SK-N-SH (cell line): Measurements from ENCODE around the gene CDC6. TPM values are rescaled to one million over a fixed set of nuclear protein-coding genes. Genes with fewer than 3 reads are reported as not detected.

ENCODE experiments used
- CTCF ChIA-PET: fragments of 300-600, 350-600 bp; formaldehyde crosslinking; extraction: SDS; loops from one replicate; lab custom pipeline; 2021; lab: Yijun Ruan, JAX
- POLR2A ChIA-PET: fragments of 350-600 bp; sonication (Branson Sonifier 250); formaldehyde crosslinking; extraction: SDS; loops from one replicate; lab custom pipeline; 2020; ENCODE audit warnings: antibody characterized with exemption, inconsistent platforms; lab: Yijun Ruan, JAX
- DNase-seq: peaks from one replicate; pipeline ENCODE4 v3.0.0; 2012
- H2AFZ ChIP-seq: fragments of 200-600 bp; sonication (generic); 2 replicates; pipeline ENCODE4 v1.8.1; 2016; ENCODE audit warnings: antibody characterized with exemption, mild to moderate bottlenecking, low read depth
- H3F3A ChIP-seq: fragments of 200-600 bp; sonication (generic); replicated peaks from 2 replicates; pipeline ENCODE3; 2016; ENCODE audit warnings: antibody characterized with exemption, mild to moderate bottlenecking; ENCODE audit not compliant: insufficient read depth
- H3K27ac ChIP-seq, 2 experiments: fragments of 200-500 bp in 1 of 2; fragments of 200-600 bp in 1 of 2; sonication (Bioruptor generic) in 1 of 2; sonication (generic), shearing (Covaris generic) in 1 of 2; 2 replicates each; pipeline versions ENCODE4 v1.5.1 to v1.6.1; 2014 to 2016; ENCODE audit warnings: low read depth in 2 of 2, inconsistent platforms in 1 of 2, low read length in 1 of 2, mild to moderate bottlenecking in 1 of 2, mixed read lengths in 1 of 2
- H3K27me3 ChIP-seq: fragments of 200-600 bp; sonication (generic), shearing (Covaris generic); 2 replicates; pipeline ENCODE4 v1.6.1; 2016; ENCODE audit warnings: mixed run types; ENCODE audit not compliant: insufficient read depth
- H3K36me3 ChIP-seq, 2 experiments: fragments of 200-500 bp in 1 of 2; fragments of 200-600 bp in 1 of 2; sonication (Bioruptor generic) in 1 of 2; sonication (generic) in 1 of 2; replicated peaks in 1 of 2; 2 replicates each; pipeline versions ENCODE3 to v1.5.1; 2014 to 2016; ENCODE audit warnings: low read length in 1 of 2, mild to moderate bottlenecking in 1 of 2; ENCODE audit not compliant: insufficient read depth in 2 of 2, control insufficient read depth in 1 of 2
- H3K4me1 ChIP-seq, 2 experiments: fragments of 200-500 bp in 1 of 2; fragments of 200-600 bp in 1 of 2; sonication (Bioruptor generic) in 1 of 2; sonication (generic), shearing (Covaris generic) in 1 of 2; 2 replicates each; pipeline versions ENCODE4 v1.5.1 to v1.6.1; 2014 to 2016; ENCODE audit warnings: low read depth in 1 of 2, low read length in 1 of 2, mixed run types in 1 of 2; ENCODE audit not compliant: insufficient read depth in 2 of 2, control insufficient read depth in 1 of 2
- H3K4me2 ChIP-seq: fragments of 200-600 bp; sonication (generic), shearing (Covaris generic); 2 replicates; pipeline ENCODE4 v1.6.1; 2017; ENCODE audit warnings: mixed run types
- H3K4me3 ChIP-seq, 2 experiments: fragments of 200-500 bp in 1 of 2; fragments of 200-600 bp in 1 of 2; sonication (Bioruptor generic) in 1 of 2; sonication (generic), shearing (Covaris generic) in 1 of 2; 2 replicates each; pipeline versions ENCODE4 v1.5.1 to v1.8.1; 2014 to 2016; ENCODE audit warnings: low read depth in 2 of 2, inconsistent platforms in 1 of 2, low read length in 1 of 2, mild to moderate bottlenecking in 1 of 2, mixed read lengths in 1 of 2, moderate library complexity in 1 of 2
- H3K79me2 ChIP-seq: fragments of 200-600 bp; sonication (generic); 2 replicates; pipeline ENCODE4 v1.8.1; 2017; ENCODE audit warnings: mild to moderate bottlenecking; ENCODE audit not compliant: insufficient read depth
- H3K9ac ChIP-seq: fragments of 200-600 bp; sonication (generic); 2 replicates; pipeline ENCODE4 v1.6.1; 2017; ENCODE audit warnings: mixed run types
- H3K9me2 ChIP-seq: fragments of 200-600 bp; sonication (generic); 2 replicates; pipeline ENCODE4 v1.6.1; 2017; ENCODE audit warnings: mixed run types
- H3K9me3 ChIP-seq: fragments of 200-600 bp; sonication (generic); 2 replicates; pipeline ENCODE4 v1.6.1; 2017; ENCODE audit warnings: mixed run types, mild to moderate bottlenecking, moderate library complexity
- H4K20me1 ChIP-seq: fragments of 200-600 bp; sonication (generic); 2 replicates; pipeline ENCODE4 v1.6.1; 2017; ENCODE audit warnings: mild to moderate bottlenecking, mixed run types; ENCODE audit not compliant: insufficient read depth
- CHD2 ChIP-seq: fragments of 150-350 bp; IDR thresholded peaks from 2 replicates; pipeline ENCODE4 v1.6.1; 2018; ENCODE audit warnings: low read length; ENCODE audit not compliant: partially characterized antibody
- ELF1 ChIP-seq: IDR thresholded peaks from 2 replicates; pipeline ENCODE4 v1.4.0; 2012
- EP300 ChIP-seq, 2 experiments: IDR thresholded peaks; 2 replicates each; pipeline versions ENCODE4 v1.4.0 to v1.6.1; 2012; ENCODE audit warnings: borderline replicate concordance in 1 of 2, low read depth in 1 of 2, low read length in 1 of 2
- EZH2phosphoT487 ChIP-seq: fragments of 200-600 bp; sonication (generic); IDR thresholded peaks from 2 replicates; pipeline ENCODE4 v1.6.1; 2017; ENCODE audit warnings: low read depth, mixed run types, mild to moderate bottlenecking, antibody characterized with exemption, moderate library complexity, borderline replicate concordance
- FOSL2 ChIP-seq: IDR thresholded peaks from 2 replicates; pipeline ENCODE4 v1.4.0; 2012; ENCODE audit warnings: low read depth, mild to moderate bottlenecking, moderate library complexity, borderline replicate concordance
- FOXJ3 ChIP-seq: sonication (generic); formaldehyde crosslinking; IDR thresholded peaks from 2 replicates; pipeline ENCODE4 v1.5.1; 2020; ENCODE audit warnings: mild to moderate bottlenecking, missing genetic modification reagents
- GATA2 ChIP-seq: sonication (generic); formaldehyde crosslinking; IDR thresholded peaks from 2 replicates; pipeline ENCODE4 v1.5.0; 2020; ENCODE audit warnings: mild to moderate bottlenecking, missing genetic modification reagents
- JUND ChIP-seq: IDR thresholded peaks from 2 replicates; pipeline ENCODE4 v1.4.0; 2012
- MAX ChIP-seq: IDR thresholded peaks from 2 replicates; pipeline ENCODE4 v1.4.0; 2012; ENCODE audit warnings: low read depth
- MEF2A ChIP-seq: IDR thresholded peaks from 2 replicates; pipeline ENCODE4 v1.4.0; 2012; ENCODE audit warnings: low read depth, borderline replicate concordance
- NRF1 ChIP-seq: IDR thresholded peaks from 2 replicates; pipeline ENCODE4 v1.6.1; 2012; ENCODE audit warnings: low read depth, mild to moderate bottlenecking, low read length
- PBX3 ChIP-seq: IDR thresholded peaks from 2 replicates; pipeline ENCODE4; 2012
- RCOR1 ChIP-seq: fragments of 150-350 bp; IDR thresholded peaks from 2 replicates; pipeline ENCODE4 v1.6.1; 2017; ENCODE audit warnings: antibody characterized with exemption, low read length
- REST ChIP-seq: IDR thresholded peaks from 2 replicates; pipeline ENCODE4 v1.6.1; 2012; ENCODE audit warnings: mild to moderate bottlenecking, low read depth, low read length, moderate library complexity
- RXRA ChIP-seq: IDR thresholded peaks from 2 replicates; pipeline ENCODE4 v1.4.0; 2012; ENCODE audit warnings: low read depth, mild to moderate bottlenecking, borderline replicate concordance
- SIN3A ChIP-seq: IDR thresholded peaks from 2 replicates; pipeline ENCODE4 v1.6.1; 2012; ENCODE audit warnings: low read depth, mild to moderate bottlenecking, low read length, moderate library complexity, borderline replicate concordance
- SMC3 ChIP-seq: IDR thresholded peaks from 2 replicates; pipeline ENCODE4 v1.6.1; 2012; ENCODE audit warnings: low read depth, low read length, improper control_type of control experiment
- TAF1 ChIP-seq: IDR thresholded peaks from 2 replicates; pipeline ENCODE4 v1.6.1; 2012; ENCODE audit warnings: low read depth, mild to moderate bottlenecking, low read length, moderate library complexity, borderline replicate concordance
- TEAD4 ChIP-seq: IDR thresholded peaks from 2 replicates; pipeline ENCODE4 v1.4.0; 2012; ENCODE audit warnings: mild to moderate bottlenecking, borderline replicate concordance; ENCODE audit not compliant: insufficient read depth
- USF2 ChIP-seq: fragments of 150-350 bp; IDR thresholded peaks from 2 replicates; pipeline ENCODE4 v1.6.1; 2017; ENCODE audit warnings: antibody characterized with exemption, low read length, low read depth, borderline replicate concordance
- YY1 ChIP-seq: IDR thresholded peaks from 2 replicates; pipeline ENCODE4 v1.4.0; 2012; ENCODE audit warnings: low read depth, mild to moderate bottlenecking
- WGBS: methylation state at CpG from one replicate; pipeline ENCODE4 v1.1.6; 2017; ENCODE audit warnings: low lambda C conversion rate; 5-methylcytosine and 5-hydroxymethylcytosine counted together
- polyA plus RNA-seq, 3 experiments: library from polyadenylated mRNA; depleted of rRNA; stranded (reverse); fragments of >200 nt; gene quantifications; 2 replicates each; pipeline ENCODE4 v1.2.3, GENCODE V29; 2012
- TF ChIP-seq, protein P1 (sequence below): IDR thresholded peaks from 2 replicates; pipeline ENCODE4 v1.4.0; 2012; ENCODE audit warnings: low read depth, borderline replicate concordance
- TF ChIP-seq, protein P2 (sequence below): IDR thresholded peaks from 2 replicates; pipeline ENCODE4 v1.4.0; 2012; ENCODE audit warnings: low read depth, borderline replicate concordance

Gene CDC6
- polyA plus RNA-seq, 1 of the 3 experiments (the other 2 are of a cell fraction), result 12.7 TPM

GRCh38 chr17:40310882-40311391 is 23.3 kb downstream of the CDC6 start:
- H3K4me3 ChIP-seq, result peak overlapping the region; percentile 65 to 69
- peak overlapping the region; percentile 58; the same call in 1 of the 2 replicates for H3K9ac ChIP-seq
- H3K9me2 ChIP-seq, result no peaks in the 10 kb centered on the region
- peaks cover 22% of the 10 kb centered on the region; the same call in 1 of the 2 replicates for H3K79me2 ChIP-seq
- no peaks in the 10 kb centered on the region for H3K9me3 ChIP-seq
- peak; percentile 83 for DNase-seq
- no peak overlapping the region for H2AFZ ChIP-seq
- peaks cover 61% of the 10 kb centered on the region for H3F3A ChIP-seq
- peak overlapping the region; percentile 81 for H3K4me2 ChIP-seq
- no peaks in the 10 kb centered on the region for H3K27me3 ChIP-seq
- H3K4me1 ChIP-seq, result peaks cover 71 to 91% of the 10 kb centered on the region in 2 experiments
- POLR2A ChIA-PET, result interaction anchor here (1.2 to 3.9 kb wide), 5 partner anchors 11 to 43 kb away, joined by 3 to 27 read pairs (median 6); no protein-coding TSS in a partner anchor
- H4K20me1 ChIP-seq, result no peaks in the 10 kb centered on the region
- peak overlapping the region; percentile 95 to 99 for H3K27ac ChIP-seq
- WGBS, result 41% methylated on average over 7 of the region's 7 CpGs
- no peaks in the 10 kb centered on the region for H3K36me3 ChIP-seq
- CTCF ChIA-PET, result interaction anchor here (1.0 to 57.6 kb wide), 5 partner anchors 6 to 249 kb away, joined by 3 to 1706 read pairs (median 4); partner anchors contain the start of genes CDC6, GJD3 and RARA
- peak; percentile 89 for TF ChIP-seq CHD2
- peak; percentile 96 to 99 for TF ChIP-seq EP300 (IDR thresholded peaks at IDR 0.05; ENCODE audit: borderline replicate concordance in 1 of 2, low read depth in 1 of 2, low read length in 1 of 2)
- peak; percentile 52; the same call in 1 of the 2 replicates for TF ChIP-seq REST
- TF ChIP-seq TAF1, result peak; percentile 67
- TF ChIP-seq, protein P1, sequence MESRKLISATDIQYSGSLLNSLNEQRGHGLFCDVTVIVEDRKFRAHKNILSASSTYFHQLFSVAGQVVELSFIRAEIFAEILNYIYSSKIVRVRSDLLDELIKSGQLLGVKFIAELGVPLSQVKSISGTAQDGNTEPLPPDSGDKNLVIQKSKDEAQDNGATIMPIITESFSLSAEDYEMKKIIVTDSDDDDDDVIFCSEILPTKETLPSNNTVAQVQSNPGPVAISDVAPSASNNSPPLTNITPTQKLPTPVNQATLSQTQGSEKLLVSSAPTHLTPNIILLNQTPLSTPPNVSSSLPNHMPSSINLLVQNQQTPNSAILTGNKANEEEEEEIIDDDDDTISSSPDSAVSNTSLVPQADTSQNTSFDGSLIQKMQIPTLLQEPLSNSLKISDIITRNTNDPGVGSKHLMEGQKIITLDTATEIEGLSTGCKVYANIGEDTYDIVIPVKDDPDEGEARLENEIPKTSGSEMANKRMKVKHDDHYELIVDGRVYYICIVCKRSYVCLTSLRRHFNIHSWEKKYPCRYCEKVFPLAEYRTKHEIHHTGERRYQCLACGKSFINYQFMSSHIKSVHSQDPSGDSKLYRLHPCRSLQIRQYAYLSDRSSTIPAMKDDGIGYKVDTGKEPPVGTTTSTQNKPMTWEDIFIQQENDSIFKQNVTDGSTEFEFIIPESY, result peak; percentile 85; the same call in 1 of the 2 replicates
- TF ChIP-seq MEF2A, result peak; percentile 41; the same call in 1 of the 2 replicates
- 0 out of 2 replicates have a peak, but pooled peaks have one; percentile 21 for TF ChIP-seq ELF1
- peak; percentile 53; the same call in 1 of the 2 replicates for TF ChIP-seq YY1
- TF ChIP-seq RCOR1, result peak; percentile 89
- no peak for TF ChIP-seq EZH2phosphoT487
- peak; percentile 86 for TF ChIP-seq GATA2
- TF ChIP-seq JUND, result peak; percentile 91
- peak; percentile 95; the same call in 1 of the 2 replicates for TF ChIP-seq RXRA
- peak; percentile 99 for TF ChIP-seq PBX3
- TF ChIP-seq USF2, result no peak
- TF ChIP-seq SMC3, result peak; percentile 16; the same call in 1 of the 2 replicates
- TF ChIP-seq FOSL2, result peak; percentile 61; the same call in 1 of the 2 replicates
- TF ChIP-seq, protein P2, sequence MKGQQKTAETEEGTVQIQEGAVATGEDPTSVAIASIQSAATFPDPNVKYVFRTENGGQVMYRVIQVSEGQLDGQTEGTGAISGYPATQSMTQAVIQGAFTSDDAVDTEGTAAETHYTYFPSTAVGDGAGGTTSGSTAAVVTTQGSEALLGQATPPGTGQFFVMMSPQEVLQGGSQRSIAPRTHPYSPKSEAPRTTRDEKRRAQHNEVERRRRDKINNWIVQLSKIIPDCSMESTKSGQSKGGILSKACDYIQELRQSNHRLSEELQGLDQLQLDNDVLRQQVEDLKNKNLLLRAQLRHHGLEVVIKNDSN, result no peak
- peak; percentile 98 for TF ChIP-seq FOXJ3
- peak; percentile 95 for TF ChIP-seq TEAD4
- peak; percentile 69 for TF ChIP-seq MAX
- TF ChIP-seq SIN3A, result peak; percentile 97
- TF ChIP-seq NRF1, result no peak
